NB4 (cell line): ENCODE data around the gene RECQL5.

Experiments used
- DNase-seq: peaks from one replicate; pipeline ENCODE4 v3.0.0; 2010; ENCODE audit warnings: low read depth
- H3K4me3 ChIP-seq: one replicate; pipeline ENCODE4 v1.5.1; 2011; ENCODE audit warnings: mild to moderate bottlenecking, low read depth, low read length, moderate library complexity
- CTCF ChIP-seq: IDR thresholded peaks from one replicate; pipeline ENCODE4 v1.5.1; 2012; ENCODE audit warnings: low read depth, low read length
- MYC ChIP-seq: IDR thresholded peaks from 2 replicates; pipeline ENCODE4 v1.6.1; 2011; ENCODE audit warnings: low read depth, low read length
- POLR2A ChIP-seq: IDR thresholded peaks from 2 replicates; pipeline ENCODE4 v1.6.1; 2011; ENCODE audit warnings: mild to moderate bottlenecking; ENCODE audit not compliant: insufficient read length; ENCODE audit errors: extremely low read depth
- TF ChIP-seq, protein P1 (sequence below): IDR thresholded peaks from 2 replicates; pipeline ENCODE4 v1.6.1; 2011; ENCODE audit warnings: low read depth, low read length

Gene RECQL5

DNA sequence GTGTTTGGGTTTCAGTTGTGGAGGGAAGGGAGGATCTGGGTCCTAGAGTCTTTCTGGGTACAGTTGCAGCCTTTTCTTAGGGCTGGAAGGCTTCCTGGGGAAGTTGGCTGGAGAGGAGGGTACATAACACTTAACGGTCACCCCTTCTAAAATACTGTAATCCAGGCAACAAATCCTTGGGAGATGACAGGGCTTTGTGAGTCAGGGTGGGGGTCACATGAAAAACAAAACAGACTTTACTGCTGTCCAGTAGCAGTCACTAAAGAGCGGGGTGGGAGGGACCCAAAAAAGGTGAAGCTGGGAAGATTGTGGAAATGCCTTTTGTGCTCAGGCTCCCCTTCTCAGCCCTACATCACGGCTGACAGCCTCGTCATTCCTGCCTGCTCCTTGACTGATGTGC, 6.5 kb upstream of the RECQL5 start:
- no peak for DNase-seq
- no peak overlapping the region for H3K4me3 ChIP-seq
- TF ChIP-seq POLR2A (no peak), CTCF (no peak), MYC (no peak)
- TF ChIP-seq, protein P1, sequence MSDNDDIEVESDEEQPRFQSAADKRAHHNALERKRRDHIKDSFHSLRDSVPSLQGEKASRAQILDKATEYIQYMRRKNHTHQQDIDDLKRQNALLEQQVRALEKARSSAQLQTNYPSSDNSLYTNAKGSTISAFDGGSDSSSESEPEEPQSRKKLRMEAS: no peak

GRCh38 chr17:75672011-75672410, 5.1 kb upstream of the RECQL5 start:
- DNase-seq: no peak
- TF ChIP-seq, protein P1: no peak
- TF ChIP-seq MYC: no peak

DNA sequence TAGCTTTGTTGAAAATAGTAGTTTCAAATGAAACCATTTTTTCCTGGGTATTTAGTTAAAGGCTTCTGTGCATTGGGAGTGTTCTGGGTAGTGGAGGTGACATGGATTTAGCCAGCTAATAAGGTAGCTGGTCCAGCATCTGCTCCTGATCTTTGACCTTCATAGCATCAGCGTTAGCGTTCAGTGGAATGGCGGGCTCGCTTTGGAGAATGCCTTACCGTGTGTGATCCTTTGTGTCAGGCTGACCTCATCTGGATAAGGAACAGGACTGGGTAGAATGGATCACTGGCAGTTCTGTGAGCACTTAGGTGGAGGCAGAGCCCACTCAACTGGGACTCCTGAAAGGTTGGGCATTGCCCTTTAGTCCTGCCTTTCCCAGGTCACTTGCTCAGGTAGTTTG, 3.9 kb upstream of the RECQL5 start:
- TF ChIP-seq, protein P1: no peak
- TF ChIP-seq MYC (no peak), POLR2A (no peak), CTCF (no peak)
- H3K4me3 ChIP-seq: no peak overlapping the region
- no peak for DNase-seq

More at GRCh38 chr17:75672011-75672410, 5.1 kb upstream of the RECQL5 start:
- H3K4me3 ChIP-seq: no peak overlapping the region

DNA sequence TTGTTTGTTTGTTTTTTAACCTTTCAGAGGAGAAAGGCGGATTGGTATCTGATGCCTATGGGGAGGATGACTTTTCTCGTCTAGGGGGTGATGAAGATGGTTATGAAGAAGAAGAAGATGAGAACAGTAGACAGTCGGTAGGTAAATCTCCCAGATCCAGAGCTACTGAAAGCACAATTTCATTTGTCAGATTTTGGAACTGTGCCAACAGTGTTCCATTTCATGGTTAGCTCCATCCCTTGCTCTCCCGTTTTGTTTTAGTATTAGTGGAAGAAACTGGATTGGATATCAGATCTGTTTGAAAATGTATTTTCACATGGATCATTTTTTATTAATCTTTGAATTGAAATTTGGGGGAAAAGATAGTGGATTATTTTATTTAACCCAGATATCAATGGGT, 1.5 kb upstream of the RECQL5 start:
- TF ChIP-seq, protein P1: no peak
- TF ChIP-seq CTCF (no peak), MYC (no peak), POLR2A (no peak)
- DNase-seq: no peak
- H3K4me3 ChIP-seq: peak overlapping the region; percentile 100

- DNase-seq: no peak
- TF ChIP-seq CTCF: no peak
- TF ChIP-seq, protein P1: no peak
- no peak for TF ChIP-seq POLR2A
- H3K4me3 ChIP-seq: peak overlapping the region; percentile 100
Observed at GRCh38 chr17:75667825-75668224, 871 bp upstream of the RECQL5 start.

GRCh38 chr17:75665981-75666380, 973 bp downstream of the RECQL5 start:
- H3K4me3 ChIP-seq: peak overlapping the region; percentile 100
- DNase-seq: no peak
- TF ChIP-seq CTCF: no peak
- no peak for TF ChIP-seq POLR2A
- no peak for TF ChIP-seq MYC
- TF ChIP-seq, protein P1: no peak
